ENCODE data around the gene PGAP6. TPM values are rescaled to one million over a fixed set of nuclear protein-coding genes. Genes with fewer than 3 reads are reported as not detected.

PGAP6 gene
- total RNA-seq, 1 experiment from 2014 or later, result 128 TPM

DNA sequence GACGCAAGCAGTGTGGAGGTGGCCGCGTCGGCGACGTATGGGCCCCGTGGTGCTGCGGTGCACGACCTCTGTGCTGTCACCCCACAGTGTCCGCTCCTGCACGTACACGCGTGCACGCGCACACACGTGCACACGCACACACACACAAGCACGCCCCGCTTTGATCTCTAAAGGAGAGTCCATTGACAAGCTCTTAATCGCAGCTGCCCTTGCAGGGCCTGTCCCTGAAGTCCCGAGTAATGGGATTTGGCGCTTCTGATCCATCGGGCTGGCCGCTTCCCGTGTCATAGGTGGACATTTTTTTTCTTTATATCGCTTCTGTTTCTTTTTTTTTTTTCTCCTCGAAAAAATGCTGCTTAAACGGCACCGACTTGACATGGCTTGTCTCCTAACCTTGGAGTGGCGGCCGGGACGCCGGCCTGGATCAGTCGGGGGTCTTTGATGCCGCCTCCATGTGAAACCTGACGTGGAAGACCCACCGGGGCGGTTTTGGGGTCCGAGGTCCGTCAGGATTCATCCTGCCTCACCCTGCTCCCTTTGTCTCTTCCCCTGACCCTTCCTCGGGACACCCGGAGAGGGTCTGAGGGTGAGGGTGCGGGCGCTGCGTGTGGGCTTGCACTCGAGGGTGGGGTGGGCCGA lies 21.0 kb downstream of the PGAP6 start:
- DNase-seq (ENCODE audit: low read depth, low spot score) (no peak), ATAC-seq (no peak)
- no peak for TF ChIP-seq TCF7L2 (IDR thresholded peaks at IDR 0.05; ENCODE audit: low read depth, low read length)
- no peak for TF ChIP-seq POLR2AphosphoS5 (IDR thresholded peaks at IDR 0.05; ENCODE audit: low read depth, low read length)
- BruUV-seq (replicated peaks), result no TSS peak
- in situ Hi-C loops (cut with HindIII; ENCODE audit: low pct_unique_long_range_greater_than_20kb, low sequenced_read_pairs) (no loop called here), intact Hi-C loops (cut with micrococcal nuclease; ENCODE audit: unreplicated experiment) (no loop called here)
- peaks cover 9% of the 10 kb centered on the region for H3K4me1 ChIP-seq (ENCODE audit: control insufficient read depth, insufficient read depth, low read length)
- H3K9me3 ChIP-seq (ENCODE audit: control insufficient read depth, insufficient read depth, low read depth, low read length), result no peaks in the 10 kb centered on the region
- CTCF ChIA-PET, result interaction anchor here (0.5 kb wide), 1 partner anchor 150 kb away, joined by 3 read pairs; no protein-coding TSS in a partner anchor
- POLR2A ChIA-PET, result no interaction called here
- H3K36me3 ChIP-seq (ENCODE audit: control insufficient read depth, insufficient read depth, low read length), result no peaks in the 10 kb centered on the region
- H3K27ac ChIP-seq (ENCODE audit: low read length), result no peak overlapping the region
- no peaks in the 10 kb centered on the region for H3K27me3 ChIP-seq (ENCODE audit: control insufficient read depth, insufficient read depth, low read length)
- no peak overlapping the region for H3K4me3 ChIP-seq (ENCODE audit: low read depth in 2 of 2, low read length in 2 of 2)

DNA sequence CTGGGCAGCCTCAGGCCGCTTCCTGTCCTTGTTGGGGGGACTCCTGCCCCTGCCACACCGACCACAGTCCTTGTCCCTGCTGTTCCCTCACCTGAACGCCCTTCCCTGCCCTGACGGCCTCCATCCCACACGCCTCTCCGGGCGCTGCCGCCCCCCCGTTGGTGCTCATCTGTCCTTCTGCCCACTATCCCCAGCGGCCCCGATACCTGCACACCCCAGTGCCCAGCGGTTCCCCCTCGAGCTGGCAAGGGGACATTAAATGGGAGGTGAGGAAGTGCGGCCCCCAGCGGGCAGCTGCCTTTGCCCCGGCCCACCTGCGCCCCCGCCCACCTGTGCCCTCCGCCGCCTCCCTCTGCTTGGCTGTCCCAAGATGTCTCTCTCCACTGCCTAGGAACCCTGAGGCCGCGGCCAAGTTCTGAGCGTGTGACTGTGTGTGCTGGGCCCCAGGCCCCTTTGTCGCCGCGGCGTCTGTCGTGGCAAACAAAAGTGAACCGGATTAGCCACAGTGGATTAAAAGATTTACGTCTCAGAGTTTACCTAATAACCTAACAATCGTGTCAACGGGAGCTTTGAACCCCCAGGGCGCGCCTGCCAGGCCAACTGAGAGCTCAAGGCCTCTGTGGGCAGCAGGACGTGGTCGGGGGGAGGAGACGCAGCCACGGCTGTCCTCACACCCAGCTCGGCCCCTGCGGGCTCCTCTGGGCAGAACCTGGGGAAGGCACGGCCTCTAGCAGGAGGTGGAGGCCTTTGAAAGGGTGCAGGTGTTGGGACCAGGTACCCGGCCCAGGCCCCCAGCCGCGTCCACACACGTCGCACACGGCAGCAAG lies 21.7 kb downstream of the PGAP6 start:
- peaks cover 9% of the 10 kb centered on the region for H3K4me1 ChIP-seq (ENCODE audit: control insufficient read depth, insufficient read depth, low read length)
- ATAC-seq (no peak), DNase-seq (ENCODE audit: low read depth, low spot score) (no peak)
- no peak for TF ChIP-seq POLR2AphosphoS5 (IDR thresholded peaks at IDR 0.05; ENCODE audit: low read depth, low read length)
- TF ChIP-seq, protein P1, sequence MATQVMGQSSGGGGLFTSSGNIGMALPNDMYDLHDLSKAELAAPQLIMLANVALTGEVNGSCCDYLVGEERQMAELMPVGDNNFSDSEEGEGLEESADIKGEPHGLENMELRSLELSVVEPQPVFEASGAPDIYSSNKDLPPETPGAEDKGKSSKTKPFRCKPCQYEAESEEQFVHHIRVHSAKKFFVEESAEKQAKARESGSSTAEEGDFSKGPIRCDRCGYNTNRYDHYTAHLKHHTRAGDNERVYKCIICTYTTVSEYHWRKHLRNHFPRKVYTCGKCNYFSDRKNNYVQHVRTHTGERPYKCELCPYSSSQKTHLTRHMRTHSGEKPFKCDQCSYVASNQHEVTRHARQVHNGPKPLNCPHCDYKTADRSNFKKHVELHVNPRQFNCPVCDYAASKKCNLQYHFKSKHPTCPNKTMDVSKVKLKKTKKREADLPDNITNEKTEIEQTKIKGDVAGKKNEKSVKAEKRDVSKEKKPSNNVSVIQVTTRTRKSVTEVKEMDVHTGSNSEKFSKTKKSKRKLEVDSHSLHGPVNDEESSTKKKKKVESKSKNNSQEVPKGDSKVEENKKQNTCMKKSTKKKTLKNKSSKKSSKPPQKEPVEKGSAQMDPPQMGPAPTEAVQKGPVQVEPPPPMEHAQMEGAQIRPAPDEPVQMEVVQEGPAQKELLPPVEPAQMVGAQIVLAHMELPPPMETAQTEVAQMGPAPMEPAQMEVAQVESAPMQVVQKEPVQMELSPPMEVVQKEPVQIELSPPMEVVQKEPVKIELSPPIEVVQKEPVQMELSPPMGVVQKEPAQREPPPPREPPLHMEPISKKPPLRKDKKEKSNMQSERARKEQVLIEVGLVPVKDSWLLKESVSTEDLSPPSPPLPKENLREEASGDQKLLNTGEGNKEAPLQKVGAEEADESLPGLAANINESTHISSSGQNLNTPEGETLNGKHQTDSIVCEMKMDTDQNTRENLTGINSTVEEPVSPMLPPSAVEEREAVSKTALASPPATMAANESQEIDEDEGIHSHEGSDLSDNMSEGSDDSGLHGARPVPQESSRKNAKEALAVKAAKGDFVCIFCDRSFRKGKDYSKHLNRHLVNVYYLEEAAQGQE (IDR thresholded peaks at IDR 0.05; ENCODE audit: insufficient read depth in 1 of 2, low read depth in 2 of 2, low read length in 1 of 2), result no peak
- TF ChIP-seq, protein P2, sequence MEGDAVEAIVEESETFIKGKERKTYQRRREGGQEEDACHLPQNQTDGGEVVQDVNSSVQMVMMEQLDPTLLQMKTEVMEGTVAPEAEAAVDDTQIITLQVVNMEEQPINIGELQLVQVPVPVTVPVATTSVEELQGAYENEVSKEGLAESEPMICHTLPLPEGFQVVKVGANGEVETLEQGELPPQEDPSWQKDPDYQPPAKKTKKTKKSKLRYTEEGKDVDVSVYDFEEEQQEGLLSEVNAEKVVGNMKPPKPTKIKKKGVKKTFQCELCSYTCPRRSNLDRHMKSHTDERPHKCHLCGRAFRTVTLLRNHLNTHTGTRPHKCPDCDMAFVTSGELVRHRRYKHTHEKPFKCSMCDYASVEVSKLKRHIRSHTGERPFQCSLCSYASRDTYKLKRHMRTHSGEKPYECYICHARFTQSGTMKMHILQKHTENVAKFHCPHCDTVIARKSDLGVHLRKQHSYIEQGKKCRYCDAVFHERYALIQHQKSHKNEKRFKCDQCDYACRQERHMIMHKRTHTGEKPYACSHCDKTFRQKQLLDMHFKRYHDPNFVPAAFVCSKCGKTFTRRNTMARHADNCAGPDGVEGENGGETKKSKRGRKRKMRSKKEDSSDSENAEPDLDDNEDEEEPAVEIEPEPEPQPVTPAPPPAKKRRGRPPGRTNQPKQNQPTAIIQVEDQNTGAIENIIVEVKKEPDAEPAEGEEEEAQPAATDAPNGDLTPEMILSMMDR (IDR thresholded peaks at IDR 0.05), result no peak
- no peak for TF ChIP-seq TCF7L2 (IDR thresholded peaks at IDR 0.05; ENCODE audit: low read depth, low read length)
- TF ChIP-seq SIN3A (IDR thresholded peaks at IDR 0.05; ENCODE audit: borderline replicate concordance, insufficient read depth, low read depth, low read length), result no peak
- in situ Hi-C loops (cut with HindIII; ENCODE audit: low pct_unique_long_range_greater_than_20kb, low sequenced_read_pairs), result no loop called here
- H3K4me3 ChIP-seq (ENCODE audit: low read depth in 2 of 2, low read length in 2 of 2), result no peak overlapping the region
- BruUV-seq (replicated peaks), result no TSS peak
- H3K9me3 ChIP-seq (ENCODE audit: control insufficient read depth, insufficient read depth, low read depth, low read length), result no peaks in the 10 kb centered on the region
- no peak overlapping the region for H3K27ac ChIP-seq (ENCODE audit: low read length)
- no peaks in the 10 kb centered on the region for H3K27me3 ChIP-seq (ENCODE audit: control insufficient read depth, insufficient read depth, low read length)
- H3K36me3 ChIP-seq (ENCODE audit: control insufficient read depth, insufficient read depth, low read length), result no peaks in the 10 kb centered on the region
- ChIA-PET POLR2A (no interaction called here), CTCF (no interaction called here)
- intact Hi-C loops (cut with micrococcal nuclease; ENCODE audit: unreplicated experiment), result no loop called here
